HCEC 1CT (cell line): ENCODE measurements around the gene IPCEF1.

Source experiments
- DNase-seq: peaks from one replicate; pipeline ENCODE4 v3.0.0-alpha.2; 2017

IPCEF1 gene, protein sequence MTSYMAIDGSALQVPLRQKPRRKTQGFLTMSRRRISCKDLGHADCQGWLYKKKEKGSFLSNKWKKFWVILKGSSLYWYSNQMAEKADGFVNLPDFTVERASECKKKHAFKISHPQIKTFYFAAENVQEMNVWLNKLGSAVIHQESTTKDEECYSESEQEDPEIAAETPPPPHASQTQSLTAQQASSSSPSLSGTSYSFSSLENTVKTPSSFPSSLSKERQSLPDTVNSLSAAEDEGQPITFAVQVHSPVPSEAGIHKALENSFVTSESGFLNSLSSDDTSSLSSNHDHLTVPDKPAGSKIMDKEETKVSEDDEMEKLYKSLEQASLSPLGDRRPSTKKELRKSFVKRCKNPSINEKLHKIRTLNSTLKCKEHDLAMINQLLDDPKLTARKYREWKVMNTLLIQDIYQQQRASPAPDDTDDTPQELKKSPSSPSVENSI

DNA sequence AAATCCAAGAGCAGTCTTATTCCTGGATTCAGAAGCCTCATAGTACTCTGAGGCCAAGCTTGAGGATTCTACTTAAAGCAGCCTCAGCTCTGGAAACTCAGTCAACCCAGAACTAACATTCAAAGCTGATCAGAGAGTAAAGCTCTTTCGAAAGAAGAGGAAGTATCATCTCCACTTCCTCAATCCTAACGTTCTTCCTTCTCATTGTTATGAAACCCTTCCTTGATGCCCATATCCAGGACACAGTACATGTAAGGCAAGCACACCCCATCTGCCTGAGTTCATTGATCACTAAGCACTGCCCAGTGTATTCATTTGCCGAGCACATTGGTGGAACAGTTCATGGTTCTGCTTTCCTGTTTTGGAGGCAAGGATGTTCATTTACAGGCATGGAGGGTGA lies at the start of gene IPCEF1:
Gene IPCEF1 (minus strand): TSS at position 114 of the 400 bp plus-strand sequence. CDS start 90,856 bp downstream, outside the sequence.
- DNase-seq: no peak

DNA sequence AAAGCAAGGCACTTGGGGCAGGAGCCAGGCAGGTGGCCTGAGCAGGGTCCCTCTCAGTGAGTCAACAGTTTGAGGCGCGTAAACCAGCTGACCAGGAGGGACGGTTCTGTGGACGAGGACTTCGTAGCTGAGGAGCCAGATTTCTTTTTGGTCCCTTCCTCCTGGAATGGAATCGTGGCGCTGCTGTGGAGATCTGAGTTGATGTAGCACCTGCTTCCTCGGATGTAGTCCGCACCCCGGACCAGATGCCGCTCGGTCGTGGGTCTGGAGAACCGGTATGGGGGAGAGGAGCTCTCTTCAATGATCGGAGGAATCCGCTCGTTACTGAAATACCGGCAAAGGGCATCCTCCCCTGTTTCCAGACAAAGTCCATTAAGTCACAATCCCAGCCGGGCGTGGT lies 49.7 kb upstream of the IPCEF1 start:
- DNase-seq: no peak

DNA sequence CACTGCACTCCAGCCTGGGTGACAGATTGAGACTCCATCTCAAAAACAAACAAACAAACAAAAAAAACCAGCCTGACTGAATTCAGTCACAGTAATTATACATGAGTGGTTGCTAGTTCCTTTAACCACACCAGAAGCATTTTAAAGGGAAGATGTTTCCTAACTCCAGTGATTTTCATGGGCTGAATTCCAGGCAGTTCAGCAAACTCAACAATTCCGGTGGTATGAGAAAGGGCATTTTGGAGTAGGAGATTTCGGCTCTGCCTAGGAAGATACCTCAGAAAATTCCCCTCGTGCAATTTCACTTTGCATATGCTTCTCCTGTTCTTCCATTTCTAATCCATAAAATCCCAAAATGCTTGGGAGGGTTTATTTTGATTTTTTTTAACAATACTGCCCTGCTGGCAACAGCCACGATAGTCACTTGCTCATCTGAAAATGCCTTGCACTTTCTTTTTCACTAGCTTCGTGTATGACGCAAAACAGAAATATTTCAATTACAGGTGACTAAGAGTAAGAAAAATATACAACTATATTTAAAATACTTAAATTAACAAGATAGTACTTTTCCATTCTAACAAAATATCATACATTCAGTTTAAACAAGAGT lies 48.3 kb upstream of the IPCEF1 start:
- peak; percentile 62 for DNase-seq

DNA sequence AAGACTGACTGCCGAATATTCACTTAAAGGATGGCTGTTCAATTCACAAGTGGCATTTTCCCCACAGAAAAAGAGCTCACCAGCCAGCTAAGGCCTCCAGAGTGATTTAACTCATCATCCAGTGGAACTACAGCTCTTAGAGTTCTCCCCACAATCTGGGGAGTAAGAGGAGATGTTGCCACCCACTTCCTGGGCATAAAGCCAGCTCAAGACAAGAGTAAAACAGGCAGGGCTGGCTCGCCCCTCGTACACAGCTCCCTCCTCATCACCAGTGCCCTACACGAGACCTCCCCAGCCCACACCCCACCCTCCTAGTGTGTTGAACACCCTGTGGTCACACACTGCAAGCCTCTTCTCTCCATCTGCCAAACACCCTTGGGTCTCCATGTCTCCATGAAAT lies 47.2 kb upstream of the IPCEF1 start:
- peak; percentile 42 for DNase-seq

DNA sequence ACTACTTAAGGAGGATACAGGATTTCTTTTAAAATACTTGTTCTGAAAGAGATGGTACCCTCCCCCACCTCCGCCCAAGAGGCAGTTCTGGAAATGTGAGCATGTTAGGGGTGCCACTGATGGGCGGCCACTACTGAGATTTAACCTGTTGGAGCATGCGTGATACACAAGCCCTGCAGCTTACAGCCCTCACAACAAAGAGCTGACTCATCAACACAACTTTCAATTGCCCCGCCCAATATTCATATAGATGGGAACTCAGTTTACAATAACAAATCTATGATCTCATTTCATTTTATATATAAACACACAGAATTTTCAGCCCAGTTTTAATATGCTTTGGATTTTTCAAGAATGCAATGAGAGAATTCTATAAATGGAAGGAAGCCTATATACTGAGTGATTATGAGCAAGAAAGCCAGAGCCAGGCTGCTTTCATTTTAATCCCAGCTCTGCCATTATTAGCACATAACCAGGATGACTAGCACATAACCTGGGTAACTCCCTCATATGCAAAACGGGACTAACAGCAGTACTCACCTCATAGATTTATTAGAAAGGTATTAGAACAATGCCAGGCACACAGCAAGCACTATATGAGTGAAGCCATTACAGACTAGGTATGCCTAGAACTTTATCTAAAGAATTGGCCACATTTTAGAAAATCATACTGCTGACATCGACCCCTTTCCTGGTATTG lies 45.6 kb upstream of the IPCEF1 start:
- DNase-seq: no peak

DNA sequence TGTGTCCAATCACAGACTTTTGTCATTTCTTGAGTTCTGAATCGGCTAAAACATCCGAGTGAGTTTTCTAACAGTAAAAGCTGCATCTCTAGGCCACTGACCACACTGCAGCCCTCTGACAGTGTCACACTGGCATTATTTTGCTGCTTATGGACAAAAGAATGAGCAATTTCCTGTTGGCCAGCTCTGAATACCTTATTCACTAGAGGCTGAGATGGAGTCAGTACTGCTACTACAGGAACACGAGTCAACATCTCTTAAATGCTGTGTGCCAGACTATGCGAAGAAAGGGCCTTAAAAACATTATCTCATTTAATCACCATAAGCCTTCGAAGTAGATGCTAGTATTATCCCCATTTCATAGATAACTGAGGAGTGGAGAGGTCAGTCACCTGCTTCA lies 42.5 kb upstream of the IPCEF1 start:
- DNase-seq: peak; percentile 47

DNA sequence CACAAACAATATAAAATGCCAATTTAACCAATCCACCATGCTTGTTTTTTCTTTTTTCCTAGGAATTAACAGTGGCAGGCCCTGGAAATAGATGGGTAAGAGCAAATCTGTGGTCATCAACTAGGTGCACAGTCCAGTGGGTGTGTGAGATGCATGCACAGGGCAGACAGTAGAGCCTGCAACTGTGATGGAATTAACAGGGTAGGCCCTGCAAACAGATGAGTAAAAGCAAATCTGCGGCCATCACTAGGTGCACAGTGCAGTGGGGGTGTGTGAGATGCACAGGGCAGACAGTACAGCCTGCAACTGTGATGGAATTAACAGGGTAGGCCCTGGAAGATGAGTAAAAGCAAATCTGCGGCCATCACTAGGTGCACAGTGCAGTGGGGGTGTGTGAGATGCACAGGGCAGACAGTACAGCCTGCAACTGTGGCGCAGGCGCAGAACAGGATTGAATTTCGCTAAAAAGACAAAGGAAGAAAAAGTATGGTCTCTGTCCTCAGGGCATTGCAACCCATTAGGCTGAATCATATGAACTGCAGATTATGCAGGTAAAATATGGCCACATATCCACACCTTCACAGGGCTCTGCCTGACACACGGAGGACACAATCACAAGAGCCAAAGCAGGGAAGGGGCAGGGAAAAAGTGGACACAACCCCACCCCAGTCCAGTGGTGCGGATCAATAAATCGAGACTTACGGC lies 41.0 kb upstream of the IPCEF1 start:
- DNase-seq: no peak

DNA sequence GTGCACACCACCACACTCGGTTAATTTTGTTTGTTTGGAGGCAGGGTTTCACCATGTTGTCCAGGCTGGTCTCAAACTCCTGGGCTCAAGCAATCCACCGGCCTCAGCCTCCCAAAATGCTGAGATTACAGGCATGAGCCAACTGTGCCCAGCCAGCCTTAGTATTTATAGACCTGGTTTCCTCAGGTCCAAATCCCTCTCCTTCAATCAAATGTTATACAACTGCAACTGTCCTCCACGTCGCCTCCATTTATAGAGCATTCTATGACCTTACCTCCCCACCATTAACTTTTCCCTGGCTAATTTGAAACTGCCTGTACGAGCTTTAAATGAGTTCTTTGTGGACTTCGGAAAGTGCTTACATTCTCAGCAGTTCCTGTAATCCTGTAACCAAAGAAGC lies 39.3 kb upstream of the IPCEF1 start:
- DNase-seq: no peak

DNA sequence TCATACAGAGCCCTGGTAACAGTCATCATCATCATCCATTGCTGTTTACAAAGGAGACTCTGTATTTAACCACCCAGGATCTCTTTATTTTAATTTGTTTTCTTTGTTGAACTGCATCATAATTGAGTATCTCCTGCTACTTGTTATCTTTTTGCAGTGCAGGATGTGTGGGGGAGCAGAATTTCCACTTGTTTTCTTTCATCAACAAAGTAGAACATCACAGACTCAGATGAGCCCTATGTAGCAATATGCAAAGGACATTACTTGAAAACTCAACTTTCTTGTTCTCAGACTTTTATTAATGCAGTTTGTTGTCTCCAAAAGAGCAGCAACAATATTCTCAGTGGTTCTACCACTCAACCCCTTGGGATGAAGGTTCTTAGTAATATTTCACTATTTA lies 38.7 kb upstream of the IPCEF1 start:
- DNase-seq: no peak

DNA sequence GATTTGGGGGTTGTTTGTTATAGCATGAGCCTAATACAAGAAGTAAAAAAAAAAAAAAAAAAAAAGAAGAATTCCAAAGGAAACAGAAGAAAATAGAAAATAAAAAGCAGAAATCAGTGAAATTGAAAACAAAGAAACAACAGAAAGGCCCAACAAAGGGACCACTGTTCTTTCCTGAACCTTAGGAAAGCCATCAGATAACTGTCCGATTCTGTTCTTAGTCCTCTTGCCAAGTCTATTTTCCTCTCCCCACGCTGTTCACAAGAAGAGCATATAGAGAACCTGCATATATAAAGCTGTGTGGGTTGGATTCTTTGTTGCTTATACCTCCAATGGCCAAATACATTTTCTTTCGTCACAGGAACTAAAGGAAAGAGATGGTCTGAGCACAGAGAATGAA lies 38.0 kb upstream of the IPCEF1 start:
- no peak for DNase-seq

DNA sequence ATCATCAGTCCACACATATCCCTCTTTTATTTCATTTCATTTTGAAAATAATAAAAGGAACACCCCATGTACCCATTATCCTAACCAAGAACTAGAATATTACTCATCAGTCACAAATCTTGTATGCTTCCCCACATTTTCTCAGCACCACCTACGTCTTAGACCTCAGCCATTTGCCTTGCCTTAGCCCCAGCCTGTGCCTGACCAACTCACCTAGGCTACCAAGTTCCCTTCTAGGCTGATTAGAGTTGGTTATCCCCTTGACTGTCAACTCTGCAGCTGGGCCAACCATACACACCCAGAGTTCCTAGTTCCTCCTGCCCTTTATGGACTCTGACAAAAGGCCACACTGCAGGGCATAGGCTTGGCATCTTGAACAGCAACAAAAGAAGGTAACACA lies 33.4 kb upstream of the IPCEF1 start:
- no peak for DNase-seq

DNA sequence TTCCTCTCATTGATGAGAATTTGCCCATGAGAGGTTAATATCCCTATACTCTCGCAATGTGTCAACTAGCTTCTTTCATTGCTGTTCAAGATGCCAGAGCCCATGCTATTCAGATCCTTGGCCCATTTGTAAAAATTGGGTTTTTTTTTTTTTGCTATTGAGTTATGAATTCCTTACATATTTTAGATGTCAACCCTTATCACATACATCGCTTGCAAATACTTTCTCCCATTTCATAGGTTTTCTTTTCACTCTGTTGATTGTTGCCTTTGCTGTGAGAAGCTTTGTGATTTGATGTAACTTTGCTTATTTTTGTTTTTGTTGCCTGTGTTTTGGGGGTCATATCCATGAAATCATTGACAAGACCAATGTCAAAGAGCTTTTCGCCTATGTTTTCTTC lies 32.2 kb upstream of the IPCEF1 start:
- no peak for DNase-seq

DNA sequence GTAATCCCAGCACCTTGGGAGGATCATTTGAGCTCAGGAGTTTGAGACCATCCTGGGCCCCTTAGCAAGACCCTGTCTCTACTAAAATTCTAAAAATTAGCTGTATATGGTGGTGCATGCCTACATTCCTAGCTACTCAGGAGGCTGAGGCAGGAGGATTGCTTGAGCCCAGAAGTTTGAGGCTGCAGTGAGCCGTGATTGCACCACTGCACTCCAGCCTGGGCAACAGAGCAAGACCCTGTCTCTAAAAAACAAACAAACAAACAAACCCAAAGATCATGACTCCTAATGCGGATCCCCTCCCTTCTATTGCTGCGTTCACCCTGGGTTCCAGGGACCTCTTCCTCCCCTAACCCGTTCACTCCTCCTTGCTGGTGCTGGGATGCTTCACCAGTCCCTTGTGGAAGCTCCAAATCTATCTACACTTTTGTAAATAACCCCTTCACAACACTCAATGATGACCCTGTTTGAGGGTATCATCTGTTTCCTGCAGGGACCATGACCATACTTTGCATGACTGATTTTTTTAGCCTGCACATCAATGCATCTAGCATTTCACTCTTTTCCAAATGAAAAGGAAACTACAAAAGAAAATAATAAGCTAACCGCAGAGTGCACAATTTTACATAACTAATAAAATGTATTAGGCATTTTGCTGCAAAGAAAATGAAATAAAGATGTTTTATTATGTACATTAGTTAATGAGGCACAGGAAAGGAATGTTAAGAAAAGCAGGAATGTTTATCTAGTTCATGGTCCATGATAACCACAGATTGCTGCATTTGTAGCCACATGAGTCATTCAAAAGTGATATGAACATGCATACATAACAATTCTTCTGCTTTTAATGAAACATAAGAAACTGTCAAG lies 30.5 kb upstream of the IPCEF1 start:
- DNase-seq: peak; percentile 91

DNA sequence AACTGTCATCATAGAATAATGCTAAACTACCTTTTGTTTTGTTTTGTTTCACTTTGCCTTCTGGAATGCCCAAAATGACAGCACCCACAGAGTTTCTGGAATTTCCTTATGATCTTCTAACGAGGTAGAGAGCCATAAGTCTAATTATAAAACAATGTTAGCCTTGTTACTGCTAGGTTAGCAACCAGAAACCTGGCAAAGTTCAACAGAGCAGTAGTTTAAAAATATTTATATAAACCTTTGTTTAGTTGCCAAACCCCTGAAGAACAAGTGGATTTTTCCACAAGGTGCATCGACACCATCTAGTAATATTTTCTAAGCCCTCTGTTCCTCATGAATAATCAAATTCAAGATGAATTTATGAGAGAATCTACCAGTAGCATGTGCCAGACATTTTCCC lies 27.6 kb upstream of the IPCEF1 start:
- no peak for DNase-seq

DNA sequence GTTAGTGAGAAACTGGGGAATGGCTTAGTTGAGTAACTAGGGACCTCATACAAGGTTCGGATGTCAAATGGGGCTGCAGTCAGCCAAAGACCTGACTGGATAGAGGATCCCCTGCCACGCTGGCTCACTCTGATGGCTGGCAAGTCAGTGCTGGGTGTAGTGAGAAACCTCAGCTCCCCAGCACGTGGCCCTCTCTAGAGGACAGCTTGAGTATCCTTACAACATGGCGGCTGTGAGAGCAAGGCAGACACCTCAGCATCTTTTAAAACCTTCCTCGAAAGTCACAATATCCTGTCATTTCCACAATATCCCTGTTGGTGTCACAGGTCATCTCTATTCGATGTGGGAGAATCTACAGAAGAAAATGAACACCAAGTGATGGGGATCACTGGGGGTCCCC lies 26.7 kb upstream of the IPCEF1 start:
- no peak for DNase-seq

DNA sequence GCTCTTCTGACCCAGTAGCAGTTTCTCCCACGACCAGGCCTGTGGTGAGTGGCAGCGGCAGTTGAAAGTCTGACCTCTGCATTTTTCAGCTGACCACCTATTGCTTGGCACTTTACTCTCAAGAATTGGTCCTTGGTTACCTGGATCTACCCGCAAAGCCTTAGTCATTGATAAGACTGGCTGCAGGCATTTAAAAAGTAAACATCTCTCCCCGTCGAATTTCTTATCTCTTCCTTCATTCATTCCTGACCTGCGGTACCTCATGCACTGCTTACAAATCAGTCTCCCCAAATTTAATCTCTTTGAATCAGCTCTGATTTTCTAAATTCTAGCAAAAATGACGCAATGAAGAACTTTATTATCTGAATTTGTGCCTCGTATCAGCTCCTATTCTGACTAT lies 26.1 kb upstream of the IPCEF1 start:
- DNase-seq: no peak

DNA sequence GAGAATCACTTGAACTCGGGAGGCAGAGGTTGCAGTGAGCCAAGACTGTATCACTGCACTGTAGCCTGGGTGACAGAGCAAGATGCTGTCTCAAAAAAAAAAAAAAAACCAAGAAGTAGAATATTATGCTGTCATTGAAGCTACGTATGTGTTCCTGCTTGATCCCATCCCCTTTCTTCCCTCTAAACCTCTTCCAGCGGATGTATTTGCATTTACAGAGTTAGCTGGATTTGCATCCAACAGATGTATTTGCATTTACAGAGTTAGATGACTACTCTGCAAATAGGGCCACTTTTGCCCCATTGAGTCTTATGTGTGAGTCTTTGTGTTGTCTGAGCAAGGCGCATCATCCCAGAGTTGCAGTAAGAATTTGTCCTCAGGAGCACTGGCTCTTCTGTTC lies 24.9 kb upstream of the IPCEF1 start:
- DNase-seq: no peak

DNA sequence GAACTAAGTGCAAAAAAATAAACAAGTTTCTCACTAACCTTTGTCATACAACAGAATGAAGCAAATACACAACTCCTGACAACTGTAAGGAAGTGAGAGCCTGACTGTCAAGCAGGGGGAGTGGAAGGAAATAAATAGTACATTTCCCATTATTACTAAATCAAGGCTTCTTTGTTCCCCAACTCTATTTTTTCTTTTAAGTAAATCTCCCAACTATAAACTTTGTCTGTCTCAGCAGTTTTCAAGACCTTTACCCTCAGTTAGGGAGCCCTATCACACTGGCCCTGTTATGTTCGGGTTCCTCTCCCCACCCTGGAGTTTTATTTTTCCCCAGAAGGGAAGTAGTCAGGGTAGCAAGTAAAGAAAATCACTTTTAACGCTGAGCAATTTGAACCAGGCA lies 24.1 kb upstream of the IPCEF1 start:
- no peak for DNase-seq

DNA sequence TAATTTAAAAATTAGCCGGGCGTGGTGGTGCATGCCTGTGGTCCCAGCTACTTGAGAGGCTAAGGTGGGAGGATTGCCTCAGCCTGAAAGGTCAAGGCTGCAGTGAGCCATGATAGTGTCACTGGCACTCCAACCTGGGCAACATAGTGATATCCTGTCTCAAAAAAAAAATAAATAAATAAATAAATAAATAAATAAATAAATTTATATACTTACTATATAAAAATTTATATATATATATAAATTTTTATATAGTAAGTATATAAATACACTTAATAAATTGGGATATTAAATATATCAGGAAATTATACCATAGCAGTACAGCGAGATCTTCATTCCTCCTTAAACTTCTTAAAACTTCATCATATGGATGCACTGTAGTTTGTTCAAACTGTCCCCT lies 23.0 kb upstream of the IPCEF1 start:
- no peak for DNase-seq

DNA sequence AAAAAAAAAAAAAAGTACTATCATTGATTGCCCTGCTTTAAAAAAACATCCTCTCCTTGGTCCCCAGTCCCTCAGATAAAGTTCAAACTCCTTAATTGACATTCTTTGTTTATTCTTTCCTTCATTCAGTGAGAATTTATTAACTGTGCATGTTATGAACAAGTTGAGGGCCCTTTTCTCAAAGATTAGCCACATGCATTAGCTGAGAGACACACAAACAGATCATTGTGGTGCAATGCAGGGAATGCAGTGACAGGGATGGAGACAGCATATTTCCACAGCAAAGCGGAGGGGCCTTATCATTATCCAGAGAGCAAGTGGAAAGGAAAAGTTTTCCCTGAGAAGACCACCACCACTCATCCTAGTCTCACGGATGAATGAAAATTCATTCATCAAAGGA lies 21.9 kb upstream of the IPCEF1 start:
- no peak for DNase-seq

DNA sequence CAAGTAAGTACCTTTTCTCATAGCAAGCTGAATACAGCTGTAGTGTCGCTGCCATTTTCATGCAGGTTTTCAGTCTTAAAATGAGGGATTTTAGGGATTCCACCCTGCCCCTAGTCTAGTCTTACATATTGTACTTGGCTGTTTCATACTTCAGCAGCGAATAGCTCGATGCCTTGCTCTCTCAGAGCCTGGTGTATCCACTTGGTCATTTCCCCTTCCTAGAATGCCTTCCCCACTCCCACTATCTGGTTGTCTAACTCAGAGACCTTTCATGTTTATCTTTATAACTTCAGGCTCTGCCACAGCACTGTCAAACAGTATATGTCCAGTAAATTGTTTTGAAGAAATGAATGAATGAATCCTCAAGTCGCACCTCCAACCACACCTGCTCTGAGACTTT lies 21.1 kb upstream of the IPCEF1 start:
- no peak for DNase-seq

DNA sequence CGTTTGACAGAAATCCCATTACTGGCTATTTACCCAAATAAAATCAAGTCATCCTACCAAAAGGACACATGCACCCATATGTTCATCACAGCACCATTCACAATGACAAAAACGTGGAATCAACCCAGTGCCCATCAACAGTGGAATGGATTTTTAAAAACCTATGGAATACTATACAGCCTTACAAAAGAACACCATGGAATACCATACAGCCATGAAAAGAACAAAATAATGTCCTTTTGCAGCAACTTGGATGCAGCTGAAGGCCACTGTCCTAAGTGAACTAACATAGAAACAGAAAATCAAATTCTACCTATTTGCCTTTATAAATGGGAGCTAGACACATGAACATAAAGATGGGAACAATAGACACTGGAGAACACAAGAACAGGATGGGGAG lies 17.4 kb upstream of the IPCEF1 start:
- no peak for DNase-seq
